ENCODE results near the gene PHAF1. TPM values are rescaled to one million over a fixed set of nuclear protein-coding genes. Genes with fewer than 3 reads are reported as not detected.

The PHAF1 gene
- total RNA-seq (2021; fragmentation: NEBNext Ultra II Directional; extraction: Animal tissue kit (Norgen Biotek cat#: 25700)) (18.6 TPM in 2 replicates), polyA plus RNA-seq (2011; rRNA removed) (20.6 and 26.4 TPM in 2 replicates), polyA minus RNA-seq (2011; rRNA and poly(A)+ RNA removed) (32.8 and 43.3 TPM in 2 replicates)
- 19.4 TPM for polyA plus RNA-seq (2011; cell fraction: cytosol; rRNA removed)
- polyA plus RNA-seq (2011; cell fraction: nucleus; rRNA removed), result 43.5 TPM
- polyA plus RNA-seq (2012, experiment 1 of 2), result 13.3 to 17.0 TPM (median 16.1 TPM) in 4 replicates
- polyA plus RNA-seq (2012, experiment 2 of 2), result 13.8 TPM
- 13.3 TPM for polyA plus RNA-seq (2013, experiment 1 of 2)
- 14.5 TPM for polyA plus RNA-seq (2013, experiment 2 of 2)
- polyA minus RNA-seq (2011; cell fraction: cytosol; rRNA and poly(A)+ RNA removed), result 20.8 TPM
- 35.2 TPM for polyA minus RNA-seq (2011; cell fraction: nucleus; rRNA and poly(A)+ RNA removed)
- long read RNA-seq, experiment 1, partial matches to known transcripts, result 1 of 15 reads
- long read RNA-seq, experiment 1, other reads (novel, unspliced or antisense), result 9 of 15 reads
- long read RNA-seq, experiment 2, partial matches to known transcripts, result 0 of 6 reads
- long read RNA-seq, experiment 2, other reads (novel, unspliced or antisense), result 2 of 6 reads

DNA sequence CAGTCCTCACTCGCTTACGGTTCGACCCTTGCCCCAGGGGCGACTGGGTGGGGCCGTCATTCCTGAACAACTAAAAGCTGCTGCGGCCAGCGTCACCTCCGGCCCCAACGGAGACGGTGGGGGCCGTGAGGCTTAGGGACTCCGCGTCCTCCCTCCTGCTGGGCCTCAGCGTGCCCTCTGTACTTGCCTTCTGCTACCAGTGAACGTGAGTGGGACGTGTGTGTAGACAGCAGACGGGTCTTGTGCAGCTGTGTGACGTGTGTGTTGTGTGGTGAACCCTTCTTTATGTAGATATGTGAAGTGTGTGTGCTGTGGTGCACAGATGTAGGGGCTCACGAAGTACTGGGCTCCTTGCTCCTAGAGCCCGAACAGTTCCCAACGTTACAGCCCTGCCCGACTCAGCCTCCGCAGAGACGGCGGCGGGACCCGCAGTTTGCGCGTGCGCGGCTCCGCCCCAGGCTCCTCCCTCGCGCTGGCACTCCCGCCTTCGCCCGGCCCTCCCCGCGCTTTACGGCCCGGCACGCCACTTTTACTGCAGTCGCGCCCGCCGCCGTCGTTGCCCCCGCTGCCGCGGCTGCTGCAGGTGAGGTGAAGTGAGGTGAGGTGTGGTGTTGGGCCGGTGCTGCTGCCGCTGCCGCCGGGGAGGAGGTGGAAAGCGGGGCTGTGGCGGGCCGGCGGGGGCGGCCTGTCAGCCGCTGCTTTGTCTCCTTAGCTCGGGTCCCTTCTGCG is at the start of gene PHAF1:
TSS of gene PHAF1 (plus strand) at position 535 of the 729 bp plus-strand sequence. CDS start 235 bp downstream, outside the sequence.
- FAIRE-seq, result no peak
- Histone ChIP-seq H3K27ac (ENCODE audit: low read depth, low read length) (no peak within 1 kb of the TSS), H3K27me3 (replicated peaks in 1 of 4; ENCODE audit: control insufficient read depth in 3 of 4, extremely low read depth in 1 of 4, insufficient read depth in 3 of 4, low read length in 3 of 4) (peaks cover 0 to 4% (median 1%) of the 10 kb centered on the region in 4 experiments; a peak in 2 of 7 replicates)
- TF ChIP-seq RBBP5 (IDR thresholded peaks at IDR 0.05; ENCODE audit: borderline replicate concordance, low read depth, low read length) (0 out of 2 replicates have a peak, but pooled peaks have one; percentile 64), TAF1 (IDR thresholded peaks at IDR 0.05; ENCODE audit: low read depth, low read length) (peak; percentile 64), TBP (IDR thresholded peaks at IDR 0.05; ENCODE audit: low read depth, low read length) (peak; percentile 53; the same call in 1 of the 2 replicates), RNF2 (IDR thresholded peaks at IDR 0.05; ENCODE audit: borderline replicate concordance, low read depth, low read length, missing control alignments, poor library complexity, severe bottlenecking) (no peak), CTBP2 (IDR thresholded peaks at IDR 0.05; ENCODE audit: borderline replicate concordance, insufficient read depth, insufficient read length, low read length) (no peak)
- TF ChIP-seq, protein P1, sequence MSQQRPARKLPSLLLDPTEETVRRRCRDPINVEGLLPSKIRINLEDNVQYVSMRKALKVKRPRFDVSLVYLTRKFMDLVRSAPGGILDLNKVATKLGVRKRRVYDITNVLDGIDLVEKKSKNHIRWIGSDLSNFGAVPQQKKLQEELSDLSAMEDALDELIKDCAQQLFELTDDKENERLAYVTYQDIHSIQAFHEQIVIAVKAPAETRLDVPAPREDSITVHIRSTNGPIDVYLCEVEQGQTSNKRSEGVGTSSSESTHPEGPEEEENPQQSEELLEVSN (IDR thresholded peaks at IDR 0.05), result 0 out of 2 replicates have a peak, but pooled peaks have one; percentile 19

More for the DNA sequence above, at the start of gene PHAF1:
- Histone ChIP-seq H3K79me1 (ENCODE audit: low read depth, low read length) (peaks cover 3% of the 10 kb centered on the region; the same call in 1 of the 2 replicates), H2BK12ac (ENCODE audit: low read depth, low read length) (peak within 1 kb of the TSS; percentile 97; the same call in 1 of the 2 replicates), H2BK5ac (ENCODE audit: low read depth, low read length) (peak within 1 kb of the TSS; percentile 94; the same call in 1 of the 2 replicates), H4K8ac (ENCODE audit: extremely low read depth, insufficient read depth, low read length) (peak within 1 kb of the TSS; percentile 86), H2BK20ac (ENCODE audit: low read length) (0 out of 2 replicates have a peak within 1 kb of the TSS, but pooled peaks have one; percentile 61), H2AK5ac (ENCODE audit: low read depth, low read length) (no peak within 1 kb of the TSS), H3K56ac (replicated peaks; ENCODE audit: insufficient read length, low read depth, low read length) (peak within 1 kb of the TSS; percentile 97), H3K23me2 (ENCODE audit: low read depth, low read length) (peaks cover 12% of the 10 kb centered on the region), H2BK15ac (ENCODE audit: low read length) (peak within 1 kb of the TSS; percentile 88; the same call in 1 of the 2 replicates), H3K4me2 (ENCODE audit: insufficient read depth in 1 of 2, low read depth in 2 of 2, low read length in 2 of 2) (peak within 1 kb of the TSS; percentile 93 to 100), H3K23ac (ENCODE audit: insufficient read length) (no peak within 1 kb of the TSS), H3K14ac (ENCODE audit: insufficient read length) (no peak within 1 kb of the TSS), H3K4me1 (replicated peaks in 1 of 4; ENCODE audit: control insufficient read depth in 3 of 4, insufficient read depth in 4 of 4, low read length in 3 of 4) (peaks cover 0 to 7% (median 5%) of the 10 kb centered on the region in 4 experiments; a peak in 3 of 7 replicates), H4K91ac (replicated peaks; ENCODE audit: insufficient read length, low read length) (peak within 1 kb of the TSS; percentile 35), H3K4me3 (ENCODE audit: extremely low read depth in 1 of 4, insufficient read depth in 2 of 4, low read depth in 3 of 4, low read length in 4 of 4) (peak within 1 kb of the TSS; percentile 85 to 98 (median 90)), H2BK120ac (replicated peaks; ENCODE audit: low read depth, low read length) (peak within 1 kb of the TSS; percentile 10), H3K18ac (ENCODE audit: extremely low read depth, low read length) (peak within 1 kb of the TSS; percentile 99), H3K79me2 (ENCODE audit: control insufficient read depth in 1 of 2, insufficient read depth in 2 of 2, low read length in 2 of 2) (peaks cover 3 to 40% of the 10 kb centered on the region in 2 experiments; a peak in 3 of 4 replicates), H3K4ac (replicated peaks; ENCODE audit: insufficient read length, low read depth, low read length) (peak within 1 kb of the TSS; percentile 48), H3K9me3 (ENCODE audit: insufficient read depth in 2 of 2, low read depth in 1 of 2, low read length in 1 of 2) (no peaks in the 10 kb centered on the region), H4K5ac (ENCODE audit: insufficient read length, low read depth, low read length) (peak within 1 kb of the TSS; percentile 97), H2AFZ (ENCODE audit: low read length) (peak within 1 kb of the TSS; percentile 97), H3K36me3 (ENCODE audit: control insufficient read depth in 2 of 4, insufficient read depth in 4 of 4, low read length in 3 of 4) (no peaks in the 10 kb centered on the region), H3K9ac (replicated peaks in 1 of 4; ENCODE audit: extremely low read depth in 1 of 4, low read depth in 3 of 4, low read length in 3 of 4) (peak within 1 kb of the TSS; percentile 53 to 72 (median 60); a peak in 6 of 7 replicates), H4K20me1 (replicated peaks in 1 of 2; ENCODE audit: control insufficient read depth in 1 of 2, insufficient read depth in 2 of 2, low read length in 2 of 2) (peaks cover 0 to 4% of the 10 kb centered on the region in 2 experiments)
- POLR2A ChIA-PET (ENCODE audit: partially characterized antibody), result no interaction called here
- 2% methylated on average over 50 of the region's 63 CpGs; no CpG with 5 or more reads in 1 of the 2 experiments for WGBS, 2 experiments (ENCODE audit: extremely low coverage in 1 of 2, insufficient coverage in 1 of 2, insufficient read length in 1 of 2, insufficient replicate concordance in 2 of 2, low coverage in 1 of 2, low lambda C conversion rate in 2 of 2, missing lambda C conversion rate in 1 of 2)
- CTCF ChIA-PET (ENCODE audit: partially characterized antibody), result interaction anchor here (0.6 to 12.0 kb wide), 2 partner anchors 89 to 149 kb away, joined by 3 to 164 read pairs; partner anchors contain the start of gene CES3
- peak; percentile 74 to 99 for DNase-seq (ENCODE audit: low read depth in 1 of 2, low spot score in 2 of 2)

Data from H1 (cell line).